GM08714 (cell line): ENCODE measurements around the gene PRR12.
"Not testable (repeated sequence)": the region's sequence is repeated elsewhere in the genome, so short reads cannot be mapped to it uniquely, and the experiment has no call there.

Source experiments
- H3K4me3 ChIP-seq: fragments of 200-500 bp; sonication (Bioruptor generic); 2 replicates; pipeline ENCODE4 v1.5.1; 2014; ENCODE audit warnings: mild to moderate bottlenecking, low read length, inconsistent platforms
- ZNF274 ChIP-seq: IDR thresholded peaks from 2 replicates; pipeline ENCODE4 v1.6.1; 2012; ENCODE audit warnings: mild to moderate bottlenecking, low read depth, low read length

Gene PRR12

DNA sequence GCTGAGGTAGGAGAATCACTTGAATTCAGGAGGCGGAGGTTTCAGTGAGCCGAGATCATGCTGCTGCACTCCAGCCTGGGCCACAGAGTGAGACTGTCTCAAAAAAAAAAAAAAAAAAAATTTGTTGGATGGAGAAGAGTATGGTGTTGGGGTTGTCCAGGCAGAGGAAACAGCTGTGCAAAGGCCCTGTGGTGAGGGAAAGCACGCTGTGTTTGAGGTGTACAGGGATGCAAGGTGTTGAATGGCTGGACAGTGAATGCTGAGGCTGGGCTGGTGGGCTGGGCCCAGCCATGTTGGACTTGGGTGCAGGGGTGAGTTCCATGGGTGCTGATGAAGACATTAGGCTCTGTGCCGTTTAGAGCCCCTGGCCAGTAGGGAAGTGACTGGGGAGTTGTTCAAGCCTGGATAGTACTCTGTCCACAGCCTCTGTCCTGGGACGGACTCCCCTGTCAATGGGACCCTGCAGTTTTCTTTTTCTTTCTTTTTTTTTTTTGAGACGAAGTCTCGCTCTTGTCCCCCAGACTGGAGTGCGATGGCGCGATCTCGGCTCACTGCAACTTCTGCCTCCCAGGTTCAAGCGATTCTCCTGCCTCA, 18.6 kb downstream of the PRR12 start:
- TF ChIP-seq ZNF274, result no peak
- H3K4me3 ChIP-seq, result no peak overlapping the region

DNA sequence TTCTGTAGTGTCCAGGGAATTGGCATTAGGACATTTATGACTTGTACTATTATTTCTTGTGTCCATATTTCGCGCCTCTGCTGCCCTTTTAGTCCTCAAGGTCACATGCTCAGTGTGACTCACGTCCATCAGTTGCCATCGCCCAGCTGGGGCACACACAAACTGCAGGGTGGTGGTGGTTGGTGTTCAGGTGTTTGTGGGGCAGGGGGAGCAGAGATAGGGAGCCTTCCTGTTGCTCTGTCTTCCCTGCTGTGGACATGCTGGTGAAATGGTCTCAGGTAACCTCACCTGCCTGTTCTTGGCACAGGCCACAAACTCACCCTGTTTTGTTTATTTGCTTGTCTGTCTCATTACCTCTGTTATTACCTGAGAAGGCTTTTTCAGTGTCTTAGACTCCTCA, 22.4 kb downstream of the PRR12 start:
- H3K4me3 ChIP-seq, result no peak overlapping the region
- no peak for TF ChIP-seq ZNF274

DNA sequence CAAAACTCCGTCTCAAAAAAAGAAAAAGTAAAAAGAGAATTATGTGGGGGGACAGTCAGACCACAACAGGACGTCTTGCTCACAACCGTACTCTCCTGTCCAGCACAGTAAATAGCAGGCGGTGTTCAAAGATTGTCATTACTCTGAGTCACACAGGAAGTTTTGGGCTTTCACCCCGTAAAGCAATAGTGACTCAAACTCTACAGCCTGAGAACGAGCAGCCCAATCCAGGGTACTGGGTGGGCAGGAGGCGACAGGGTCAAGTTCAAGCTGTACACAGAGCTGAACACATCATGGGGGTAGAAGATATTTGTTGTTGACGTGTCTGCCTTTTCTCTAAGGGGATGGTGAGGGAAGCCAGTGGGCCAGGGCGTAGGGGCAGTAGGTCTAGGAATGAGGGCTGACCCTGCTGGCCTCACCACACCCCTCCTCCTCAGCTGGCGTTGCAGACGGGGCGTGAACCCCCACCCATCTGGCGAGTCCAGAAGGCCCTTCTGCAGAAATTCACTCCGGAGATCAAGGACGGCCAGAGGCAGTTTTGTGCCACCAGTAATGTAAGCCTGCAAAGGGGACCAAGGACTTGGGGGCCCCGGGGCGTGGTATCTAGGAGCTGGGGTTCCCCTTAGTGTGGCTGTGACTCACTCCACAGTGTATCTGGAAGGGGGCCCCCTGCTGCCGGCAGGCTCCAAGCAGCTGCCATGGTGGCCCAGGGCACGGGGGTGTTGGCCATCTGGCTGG, 23.3 kb downstream of the PRR12 start:
- no peak for TF ChIP-seq ZNF274
- H3K4me3 ChIP-seq, result no peak overlapping the region

DNA sequence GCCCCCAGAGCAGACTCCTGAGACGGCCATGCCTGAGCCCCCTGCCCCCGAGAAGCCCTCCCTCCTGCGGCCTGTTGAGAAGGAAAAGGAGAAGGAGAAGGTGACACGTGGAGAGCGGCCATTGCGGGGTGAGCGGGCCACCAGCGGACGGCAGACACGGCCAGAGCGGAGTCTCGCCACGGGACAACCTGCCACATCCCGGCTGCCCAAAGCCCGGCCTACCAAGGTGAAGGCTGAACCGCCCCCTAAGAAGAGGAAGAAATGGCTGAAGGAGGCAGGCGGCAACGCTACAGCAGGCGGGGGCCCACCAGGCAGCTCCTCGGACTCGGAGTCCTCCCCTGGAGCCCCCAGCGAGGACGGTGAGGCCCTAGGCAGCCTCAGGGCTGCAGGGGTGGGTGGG, 24.9 kb downstream of the PRR12 start:
- TF ChIP-seq ZNF274, result no peak
- no peak overlapping the region for H3K4me3 ChIP-seq

DNA sequence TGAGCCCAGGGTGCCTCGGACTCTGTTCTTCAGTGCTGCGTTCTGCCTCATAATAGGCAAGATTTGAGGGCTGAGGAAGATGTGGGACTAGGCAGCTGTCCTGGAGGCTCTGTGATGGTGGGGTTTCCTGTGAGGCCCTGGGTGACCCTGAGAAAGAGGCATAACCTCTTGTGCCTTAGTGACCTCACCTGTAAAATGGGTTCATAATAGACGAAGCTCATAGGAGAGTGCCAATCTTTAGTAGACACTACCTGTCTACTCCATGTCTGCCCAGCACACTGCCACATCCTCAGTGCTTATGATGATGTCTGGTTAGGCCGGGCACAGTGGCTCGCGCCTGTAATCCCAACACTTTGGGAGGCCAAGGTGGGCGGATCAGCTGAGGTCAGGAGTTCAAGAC, 25.6 kb downstream of the PRR12 start:
- no peak overlapping the region for H3K4me3 ChIP-seq
- no peak for TF ChIP-seq ZNF274

DNA sequence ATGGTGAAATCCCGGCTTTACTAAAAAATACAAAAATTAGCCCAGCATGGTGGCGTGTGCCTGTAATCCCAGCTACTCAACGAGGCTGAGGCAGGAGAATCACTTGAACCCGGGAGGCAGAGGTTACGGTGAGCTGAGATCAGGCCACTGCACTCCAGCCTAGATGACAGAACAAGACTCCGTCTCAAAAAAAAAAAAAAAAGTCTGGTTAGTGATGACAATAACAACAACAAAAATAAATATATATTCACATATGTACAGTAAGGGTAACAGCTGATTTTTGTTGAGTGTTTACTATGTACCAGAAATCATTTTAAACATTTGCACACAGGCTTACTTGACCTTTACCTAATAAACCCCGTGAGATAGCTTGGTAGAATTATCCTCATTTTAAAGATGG, 26.0 kb downstream of the PRR12 start:
- no peak overlapping the region for H3K4me3 ChIP-seq
- TF ChIP-seq ZNF274, result no peak

DNA sequence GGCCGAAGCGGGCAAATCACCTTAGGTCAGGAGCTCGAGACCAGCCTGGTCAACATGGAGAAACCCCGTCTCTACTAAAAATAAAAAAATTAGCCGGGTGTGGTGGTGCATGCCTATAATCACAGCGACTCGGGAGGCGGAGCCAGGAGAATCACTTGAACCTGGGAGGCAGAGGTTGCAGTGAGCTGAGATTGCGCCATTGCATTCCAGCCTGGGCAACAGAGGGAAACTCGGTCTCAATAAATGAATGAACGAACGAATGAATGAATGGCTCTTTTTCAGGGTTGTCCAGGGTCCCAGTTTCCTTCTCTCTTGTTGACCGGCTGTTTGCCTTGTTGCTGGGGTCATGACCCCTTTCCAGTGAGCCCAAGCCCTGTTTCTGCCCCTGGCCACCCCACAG, 26.9 kb downstream of the PRR12 start:
- H3K4me3 ChIP-seq, result not testable (repeated sequence)

DNA sequence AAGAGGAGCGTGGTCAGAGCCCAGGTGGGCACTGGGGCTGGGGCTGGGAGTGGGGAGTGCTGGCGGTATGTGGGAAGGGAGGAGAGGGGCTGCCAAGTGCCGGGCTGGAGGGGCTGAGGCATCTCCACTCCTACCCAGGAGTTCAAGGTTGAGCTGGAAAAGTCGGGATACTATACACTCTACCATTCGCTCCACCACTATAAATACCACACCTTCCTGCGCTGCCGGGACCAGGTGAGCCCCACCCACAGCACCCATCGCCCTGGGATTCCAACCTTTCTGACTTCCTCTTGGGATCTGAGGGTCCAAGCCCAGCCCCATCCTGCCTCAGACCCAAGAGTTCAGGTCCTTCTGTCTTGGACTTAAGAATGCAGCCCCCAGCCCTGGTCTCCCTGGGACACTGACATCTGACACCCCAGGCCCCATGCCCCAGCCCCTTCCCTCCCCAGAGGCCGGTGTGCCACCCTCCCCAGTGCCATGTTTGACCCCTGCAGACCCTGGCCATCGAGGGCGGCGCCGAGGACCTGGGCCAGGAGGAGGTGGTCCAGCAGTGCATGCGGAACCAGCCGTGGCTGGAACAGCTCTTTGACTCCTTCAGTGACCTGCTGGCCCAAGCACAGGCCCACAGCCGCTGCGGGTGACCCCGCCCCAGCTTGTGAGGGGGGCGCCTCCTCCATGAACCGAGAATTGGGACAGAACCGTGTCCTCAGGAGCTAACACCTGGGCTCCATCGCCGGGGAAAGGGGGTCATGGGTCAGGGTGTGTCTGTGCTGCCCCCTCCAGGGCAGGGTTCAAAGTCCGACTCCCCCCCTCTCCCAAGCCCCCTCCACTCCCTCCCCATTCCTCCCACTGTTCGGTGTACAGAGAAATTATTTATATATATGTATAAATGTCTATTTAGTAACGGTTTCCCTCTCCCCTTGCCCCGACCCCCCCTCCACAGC, 34.3 kb downstream of the PRR12 start:
- TF ChIP-seq ZNF274, result no peak
- H3K4me3 ChIP-seq, result no peak overlapping the region

DNA sequence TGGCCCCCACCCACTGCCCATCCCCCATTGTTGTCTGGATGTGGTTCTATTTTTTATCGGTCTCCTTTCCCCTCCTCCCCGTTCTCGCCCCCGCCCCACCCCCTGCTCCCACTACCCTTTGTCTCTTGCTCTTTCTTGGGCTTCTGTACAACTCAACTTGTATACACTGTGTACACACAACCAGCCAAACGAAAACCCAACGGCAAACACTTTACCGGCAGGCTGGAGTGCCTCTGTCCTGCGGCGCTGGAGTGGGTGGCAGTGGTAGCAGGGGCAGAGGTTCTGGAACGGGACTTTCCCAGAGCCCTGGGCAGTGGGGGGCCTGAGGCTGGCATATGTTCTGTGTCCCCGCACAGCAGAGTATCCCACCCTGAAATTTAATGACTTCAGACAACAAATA, 35.2 kb downstream of the PRR12 start:
- no peak for TF ChIP-seq ZNF274
- H3K4me3 ChIP-seq, result no peak overlapping the region

DNA sequence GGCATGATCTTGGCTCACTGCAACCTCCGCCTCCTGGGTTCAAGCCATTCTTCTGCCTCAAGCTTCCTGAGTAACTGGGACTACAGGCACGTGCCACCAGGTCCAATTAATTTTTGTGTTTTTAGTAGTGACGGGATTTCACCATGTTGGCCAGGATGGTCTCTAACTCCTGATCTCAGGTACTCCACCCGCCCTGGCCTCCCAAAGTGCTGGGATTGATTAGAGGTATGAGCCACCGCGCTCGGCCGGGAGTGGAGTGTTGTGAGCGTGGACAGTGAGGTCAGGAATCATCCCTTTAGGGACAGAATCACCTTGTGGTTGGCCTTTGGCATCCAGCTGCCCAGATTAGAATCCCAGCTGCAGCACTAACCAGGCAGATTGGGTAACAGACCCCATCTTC, 38.7 kb downstream of the PRR12 start:
- no peak overlapping the region for H3K4me3 ChIP-seq
- no peak for TF ChIP-seq ZNF274

DNA sequence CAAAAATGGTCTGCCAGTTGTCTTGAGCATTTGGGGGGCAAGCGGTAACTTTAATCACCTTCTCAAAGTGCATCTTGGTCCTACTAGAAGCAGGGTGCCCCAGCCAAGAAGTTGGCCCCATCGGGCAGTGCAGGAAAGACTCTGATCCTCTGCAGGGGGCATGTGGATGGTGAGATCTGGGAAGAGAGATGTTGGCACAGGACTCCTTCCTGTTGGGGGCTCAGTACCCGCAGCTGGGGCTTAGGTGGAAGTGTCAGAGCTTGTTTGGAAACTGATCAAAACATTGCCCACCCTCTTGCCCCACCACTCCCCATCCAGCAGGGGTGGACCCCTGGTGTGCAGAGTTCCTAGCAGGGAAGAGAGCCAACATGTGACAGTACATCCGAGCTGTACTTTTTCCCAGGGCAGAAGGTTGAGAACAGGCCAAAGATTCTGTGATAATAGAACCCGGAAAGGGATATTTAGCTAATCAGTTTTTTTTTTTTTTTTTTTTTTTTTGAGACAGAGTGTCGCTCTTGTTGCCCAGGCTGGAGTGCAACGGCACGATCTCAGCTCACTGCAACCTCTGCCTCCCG, 40.1 kb downstream of the PRR12 start:
- TF ChIP-seq ZNF274, result no peak
- no peak overlapping the region for H3K4me3 ChIP-seq

DNA sequence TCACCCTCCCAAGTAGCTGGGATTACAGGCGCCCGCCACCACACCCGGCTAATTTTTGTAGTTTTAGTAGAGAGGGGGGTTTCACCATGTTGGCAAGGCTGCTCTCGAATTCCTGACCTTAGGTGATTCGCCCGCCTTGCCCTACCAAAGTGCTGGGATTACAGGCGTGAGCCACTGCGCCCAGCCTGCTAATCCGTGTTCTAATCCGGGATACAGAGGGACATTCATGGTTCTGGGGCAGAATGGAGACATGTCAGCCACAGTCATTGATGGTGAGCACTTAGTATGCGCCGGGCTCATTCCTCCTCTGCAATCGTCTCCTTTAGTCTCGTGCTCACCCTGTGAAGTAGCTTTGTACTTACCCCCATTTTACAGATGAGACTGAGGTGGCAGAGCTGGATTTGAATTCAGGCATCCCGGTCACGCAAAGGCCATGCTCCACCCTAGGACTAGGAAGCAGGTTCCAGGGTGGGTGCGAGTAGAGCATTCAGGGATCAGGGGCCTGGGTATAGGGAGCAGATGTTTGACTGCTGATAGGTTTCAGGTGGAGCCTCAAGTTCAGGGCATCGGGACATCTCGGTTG, 40.7 kb downstream of the PRR12 start:
- no peak overlapping the region for H3K4me3 ChIP-seq
- no peak for TF ChIP-seq ZNF274

DNA sequence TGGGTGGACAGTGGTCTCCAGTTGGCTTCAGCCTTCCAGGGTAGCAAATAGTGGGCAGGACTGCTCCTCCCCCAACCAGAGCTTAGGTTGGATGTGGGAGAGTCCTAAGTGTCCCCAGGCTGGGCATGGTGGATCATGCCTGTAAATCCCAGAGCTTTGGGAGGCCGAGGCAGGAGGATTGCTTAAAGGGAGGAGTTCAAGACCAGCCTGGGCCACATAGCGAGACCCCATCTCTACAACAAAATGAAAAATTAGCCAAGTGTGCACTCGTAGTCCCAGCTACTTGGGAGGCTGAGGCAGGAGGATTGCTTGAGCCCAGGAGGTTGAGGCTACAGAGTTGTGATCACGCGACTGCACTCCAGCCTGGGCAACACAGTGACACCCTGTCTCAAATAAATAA, 41.6 kb downstream of the PRR12 start:
- H3K4me3 ChIP-seq, result no peak overlapping the region
- TF ChIP-seq ZNF274, result no peak

DNA sequence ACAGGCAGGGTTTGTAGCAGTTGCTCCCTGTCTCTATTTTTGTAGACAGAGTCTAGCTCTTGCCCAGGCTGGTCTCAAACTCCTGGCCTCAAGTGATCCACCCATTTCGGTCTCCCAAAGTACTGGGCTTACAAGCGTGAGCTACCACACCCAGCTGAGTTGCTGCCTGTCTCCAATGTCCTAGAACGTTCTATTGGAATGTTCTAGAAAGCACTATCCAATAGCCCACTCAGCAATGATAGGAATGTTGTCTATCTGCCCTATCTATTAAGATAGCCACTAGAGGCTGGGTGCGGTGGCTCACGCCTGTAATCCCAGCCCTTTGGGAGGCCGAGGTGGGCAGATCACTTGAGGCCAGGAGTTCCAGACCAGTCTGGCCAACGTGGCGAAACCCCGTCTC, 42.3 kb downstream of the PRR12 start:
- H3K4me3 ChIP-seq, result not testable (repeated sequence)

DNA sequence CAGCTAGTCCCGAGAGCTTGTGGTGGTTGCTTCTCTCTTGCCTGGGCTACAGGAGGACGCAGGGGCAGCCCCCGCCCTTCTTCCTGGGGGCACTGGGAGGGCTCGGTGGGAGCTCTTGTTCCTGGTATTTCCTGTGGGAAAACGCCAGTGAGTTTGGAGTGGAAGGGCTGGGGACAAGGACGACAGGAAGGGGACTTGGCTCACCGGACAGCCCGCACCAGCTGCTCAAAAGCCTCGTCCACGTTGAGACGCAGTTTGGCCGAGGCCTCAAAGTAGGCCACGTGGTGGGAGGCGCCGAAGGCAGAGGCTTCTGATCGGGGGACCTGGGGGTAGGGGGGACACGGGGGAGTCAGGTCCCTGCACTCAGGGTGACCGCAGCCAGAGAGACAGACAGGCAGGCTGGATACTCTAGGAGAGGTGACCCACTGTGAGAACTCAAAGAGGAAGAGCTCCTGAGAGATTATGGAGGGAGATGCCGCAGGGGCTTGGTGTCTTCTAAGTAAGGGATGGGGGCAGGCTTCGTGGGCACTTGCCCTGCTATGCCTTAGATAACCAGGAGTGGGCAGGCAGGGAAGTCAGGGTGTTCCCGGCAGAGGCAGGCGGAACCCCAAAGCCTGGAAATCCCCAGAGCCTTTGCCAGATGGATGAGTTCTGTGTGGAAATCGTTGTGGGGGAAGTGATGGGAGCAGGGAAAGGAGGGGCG, 44.7 kb downstream of the PRR12 start:
- no peak for TF ChIP-seq ZNF274

More for the DNA sequence above, 44.7 kb downstream of the PRR12 start:
- no peak overlapping the region for H3K4me3 ChIP-seq
